A549 treated with Mapracorat at 1 μM for 4 hours (cell line): Measurements from ENCODE around the gene OR2L13. TPM values are rescaled to one million over a fixed set of nuclear protein-coding genes. Genes with fewer than 3 reads are reported as not detected.

Experiments
- total RNA-seq: library from RNA; stranded (reverse); fragments of 200-300 nt; extraction: Qiagen RNA extraction; gene quantifications from 5 replicates; pipeline ENCODE4 v1.2.3, GENCODE V29; 2022

Gene OR2L13, protein sequence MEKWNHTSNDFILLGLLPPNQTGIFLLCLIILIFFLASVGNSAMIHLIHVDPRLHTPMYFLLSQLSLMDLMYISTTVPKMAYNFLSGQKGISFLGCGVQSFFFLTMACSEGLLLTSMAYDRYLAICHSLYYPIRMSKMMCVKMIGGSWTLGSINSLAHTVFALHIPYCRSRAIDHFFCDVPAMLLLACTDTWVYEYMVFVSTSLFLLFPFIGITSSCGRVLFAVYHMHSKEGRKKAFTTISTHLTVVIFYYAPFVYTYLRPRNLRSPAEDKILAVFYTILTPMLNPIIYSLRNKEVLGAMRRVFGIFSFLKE
- not detected in 5 replicates for total RNA-seq

DNA sequence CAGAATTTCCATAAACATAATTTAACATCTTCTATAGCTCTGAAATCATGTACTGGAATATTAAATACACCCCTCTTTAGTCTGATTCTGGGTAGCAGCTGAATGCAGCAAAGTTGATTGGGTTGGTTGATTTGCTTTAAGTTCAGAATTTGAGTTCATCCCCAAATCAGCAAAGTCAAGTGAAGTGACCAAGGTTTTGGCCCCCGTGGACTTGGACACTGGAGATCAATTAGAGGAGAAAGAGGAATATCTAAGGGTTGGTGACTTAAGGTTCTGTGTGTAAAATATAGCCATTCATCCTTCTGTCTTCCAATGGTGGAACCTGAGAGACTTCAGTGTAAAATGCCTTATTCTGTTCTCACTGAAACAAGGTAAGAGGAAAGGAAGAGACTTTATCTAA lies at the start of gene OR2L13:
Gene OR2L13 (plus strand): TSS at position 301 of the 400 bp plus-strand sequence. CDS start 4,192 bp downstream, outside the sequence.

DNA sequence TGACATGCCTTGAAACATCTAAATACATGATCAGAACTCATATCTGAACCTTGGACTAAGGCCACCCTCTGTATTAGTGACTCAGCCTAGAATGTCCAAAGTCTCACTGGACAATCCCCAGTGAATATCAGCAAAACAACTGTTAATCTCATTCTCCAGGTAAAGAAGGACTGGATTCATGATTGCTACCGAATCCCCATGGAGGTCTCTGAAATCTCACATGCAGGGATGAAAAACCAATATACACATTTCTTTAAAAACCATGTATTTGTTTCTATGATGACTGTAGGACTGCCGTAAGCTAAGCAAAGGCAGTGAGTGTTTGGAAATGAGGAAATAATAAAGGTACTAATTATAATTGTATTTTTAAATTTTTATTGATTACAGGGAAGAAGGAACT lies 48.4 kb upstream of the OR2L13 start, which contains the start of gene OR2L3:
Gene OR2L3 (plus strand): TSS at position 301 of the 400 bp plus-strand sequence. CDS start 13,846 bp downstream, outside the sequence.

GRCh38 chr1:248144513-248145198 lies 49.7 kb downstream of the OR2L13 start, which contains the start of gene OR2M5:
Gene OR2M5, plus strand, starts transcription at chr1:248145148. Its CDS starts 0 bp downstream, at chr1:248145148.

Other genes starting within 250 kb of the OR2L13 start
- not detected in 5 replicates for gene TRIM58, start 238.0 kb upstream of the OR2L13 start, total RNA-seq
- not detected in 5 replicates for gene OR2W3, start 199.6 kb upstream of the OR2L13 start, total RNA-seq
- not detected in 5 replicates for gene OR2T8, start 174.9 kb upstream of the OR2L13 start, total RNA-seq
- gene OR2AJ1, start 170.3 kb upstream of the OR2L13 start, total RNA-seq, result not detected in 5 replicates
- gene OR2L8, start 146.3 kb upstream of the OR2L13 start, total RNA-seq, result not detected in 5 replicates
- not detected in 5 replicates for gene OR2AK2, start 130.0 kb upstream of the OR2L13 start, total RNA-seq
- gene OR2L5, start 81.5 kb upstream of the OR2L13 start, total RNA-seq, result not detected in 5 replicates
- not detected in 5 replicates for gene OR2L2, start 65.1 kb upstream of the OR2L13 start, total RNA-seq
- not detected in 5 replicates for gene OR2L3, start 48.3 kb upstream of the OR2L13 start, total RNA-seq
- not detected in 5 replicates for gene OR2M5, start 50.0 kb downstream of the OR2L13 start, total RNA-seq
- gene OR2M2, start 79.6 kb downstream of the OR2L13 start, total RNA-seq, result not detected in 5 replicates
- not detected in 5 replicates for gene OR2M3, start 102.1 kb downstream of the OR2L13 start, total RNA-seq
- gene OR2M4, start 136.2 kb downstream of the OR2L13 start, total RNA-seq, result not detected in 5 replicates
- not detected in 5 replicates for gene OR2T33, start 182.8 kb downstream of the OR2L13 start, total RNA-seq
- not detected in 5 replicates for gene OR2T12, start 208.2 kb downstream of the OR2L13 start, total RNA-seq
- not detected in 5 replicates for gene OR2M7, start 229.4 kb downstream of the OR2L13 start, total RNA-seq